ENCODE data around the gene NUP155. TPM values are rescaled to one million over a fixed set of nuclear protein-coding genes. Genes with fewer than 3 reads are reported as not detected.

The NUP155 gene
- total RNA-seq, 1 donor from 2014 or later = 62.3 TPM

GRCh38 chr5:37248421-37248969 lies 122.4 kb downstream of the NUP155 start:
- no peak for TF ChIP-seq CTCF (IDR thresholded peaks at IDR 0.05)

GRCh38 chr5:37247496-37247895 lies 123.4 kb downstream of the NUP155 start:
- Histone ChIP-seq H3K27me3 (no peaks in the 10 kb centered on the region), H3K4me1 (peaks cover 6 to 15% of the 10 kb centered on the region in 2 donors), H3K36me3 (peaks cover 0 to 8% of the 10 kb centered on the region in 2 donors), H3K9me3 (no peaks in the 10 kb centered on the region), H3K27ac (no peak overlapping the region), H3K4me3 (peak overlapping the region; percentile 90 to 99)
- DNase-seq (ENCODE audit: low spot score in 2 of 2) = no peak
- TF ChIP-seq CTCF (IDR thresholded peaks at IDR 0.05) = no peak
- intact Hi-C loops (cut with DNase I) = loop anchor here (5.0 kb wide), 1 partner anchor 125 kb away; the partner anchor contains the start of gene NUP155

More at GRCh38 chr5:37248421-37248969, 122.4 kb downstream of the NUP155 start:
- no peaks in the 10 kb centered on the region for H3K27me3 ChIP-seq
- H3K9me3 ChIP-seq = no peaks in the 10 kb centered on the region
- H3K4me3 ChIP-seq = peak overlapping the region; percentile 90 to 99
- H3K27ac ChIP-seq = peak overlapping the region; percentile 95 to 99
- peaks cover 6 to 15% of the 10 kb centered on the region in 2 donors for H3K4me1 ChIP-seq
- intact Hi-C loops (cut with DNase I) = loop anchor here (5.0 kb wide), 1 partner anchor 124 kb away; the partner anchor contains the start of gene NUP155
- H3K36me3 ChIP-seq = peaks cover 0 to 3% of the 10 kb centered on the region in 2 donors
- no peak for DNase-seq (ENCODE audit: low spot score in 2 of 2)

- H3K27ac ChIP-seq = no peak overlapping the region
- H3K27me3 ChIP-seq = no peaks in the 10 kb centered on the region
- no peaks in the 10 kb centered on the region for H3K9me3 ChIP-seq
- H3K4me1 ChIP-seq = peaks cover 6 to 15% of the 10 kb centered on the region in 2 donors
- DNase-seq (ENCODE audit: low spot score in 2 of 2) = no peak
- TF ChIP-seq CTCF (IDR thresholded peaks at IDR 0.05) = no peak
- H3K36me3 ChIP-seq = peaks cover 2 to 11% of the 10 kb centered on the region in 2 donors
- intact Hi-C loops (cut with DNase I) = loop anchor here (5.0 kb wide), 1 partner anchor 125 kb away; the partner anchor contains the start of gene NUP155
- no peak overlapping the region for H3K4me3 ChIP-seq
Measured at GRCh38 chr5:37247036-37247435, 123.9 kb downstream of the NUP155 start.

Other genes with a start within 250 kb of the NUP155 start
- 13.1 TPM for gene CPLANE1, start 121.7 kb downstream of the NUP155 start, total RNA-seq
- 8.7 TPM for gene WDR70, start 8.2 kb upstream of the NUP155 start, total RNA-seq